Activated T-cell treated with anti-CD3 and anti-CD28 coated beads for 24 hours (primary cell): ENCODE data around the gene PHC3.
"Not testable (repeated sequence)": the region's sequence is repeated elsewhere in the genome, so short reads cannot be mapped to it uniquely, and the experiment has no call there.

Source experiments
- DNase-seq: peaks from one replicate; pipeline ENCODE4 v3.0.0-alpha.2; 2020; ENCODE audit warnings: low read depth

The PHC3 gene

GRCh38 chr3:170128259-170128976 is 53.1 kb downstream of the PHC3 start:
- DNase-seq, result no peak

- DNase-seq, result no peak
These were observed 64.4 kb downstream of the PHC3 start for GRCh38 chr3:170117134-170117533.

GRCh38 chr3:170114165-170114564 is 67.4 kb downstream of the PHC3 start:
- not testable (repeated sequence) for DNase-seq

GRCh38 chr3:170111147-170111771 is 70.3 kb downstream of the PHC3 start:
- no peak for DNase-seq

- no peak for DNase-seq
These were observed 71.8 kb downstream of the PHC3 start for GRCh38 chr3:170109579-170110293.

- no peak for DNase-seq
These were observed 72.6 kb downstream of the PHC3 start for GRCh38 chr3:170108955-170109354.

- DNase-seq, result no peak
These were observed 73.6 kb downstream of the PHC3 start for GRCh38 chr3:170107941-170108340.

- DNase-seq, result no peak
These were observed 79.1 kb downstream of the PHC3 start for GRCh38 chr3:170102431-170102830.

GRCh38 chr3:170100944-170101343 is 80.6 kb downstream of the PHC3 start:
- no peak for DNase-seq

- no peak for DNase-seq
These were observed 82.8 kb downstream of the PHC3 start for GRCh38 chr3:170098753-170099152.

- no peak for DNase-seq
These were observed 85.2 kb downstream of the PHC3 start for GRCh38 chr3:170096342-170096741.

GRCh38 chr3:170095771-170096170 is 85.8 kb downstream of the PHC3 start:
- no peak for DNase-seq

- DNase-seq, result no peak
These were observed 88.6 kb downstream of the PHC3 start for GRCh38 chr3:170092907-170093306.

- no peak for DNase-seq
These were observed 90.9 kb downstream of the PHC3 start for GRCh38 chr3:170090601-170090981.

- DNase-seq, result no peak
These were observed 91.5 kb downstream of the PHC3 start for GRCh38 chr3:170089862-170090600.

GRCh38 chr3:170085396-170085795 is 96.1 kb downstream of the PHC3 start:
- no peak for DNase-seq

- DNase-seq, result no peak
These were observed 98.2 kb downstream of the PHC3 start for GRCh38 chr3:170083343-170083742.

- DNase-seq, result no peak
These were observed 100.3 kb downstream of the PHC3 start for GRCh38 chr3:170081079-170081741.

- no peak for DNase-seq
These were observed 100.9 kb downstream of the PHC3 start for GRCh38 chr3:170080605-170081004.

- no peak for DNase-seq
These were observed 101.9 kb downstream of the PHC3 start for GRCh38 chr3:170079536-170080165.

- DNase-seq, result no peak
These were observed 102.8 kb downstream of the PHC3 start for GRCh38 chr3:170078620-170079281.
